ENCODE measurements around the gene PROX2. TPM values are rescaled to one million over a fixed set of nuclear protein-coding genes. Genes with fewer than 3 reads are reported as not detected.
A peak's percentile ranks its signal among the peaks of the same experiment; 100 is the strongest.

PROX2 gene
- total RNA-seq, 2 donors from 2014 or later, result not detected

- intact Hi-C loops (cut with DNase I), result no loop called here
- ATAC-seq (no peak), DNase-seq (no peak)
Measured at GRCh38 chr14:74888164-74889158, 12.5 kb upstream of the PROX2 start.

- ATAC-seq (peak in 1 of 2 donors; percentile 6), DNase-seq (no peak)
- intact Hi-C loops (cut with DNase I), result no loop called here
Measured at GRCh38 chr14:74886001-74886400, 10.1 kb upstream of the PROX2 start.

- peak; percentile 65 for DNase-seq
- ATAC-seq, result peak; percentile 53 to 73
- intact Hi-C loops (cut with DNase I), result no loop called here
Measured at GRCh38 chr14:74882103-74882920, 6.4 kb upstream of the PROX2 start.

- ATAC-seq (peak; percentile 99), DNase-seq (peak; percentile 90)
- intact Hi-C loops (cut with DNase I), result no loop called here
Measured at GRCh38 chr14:74881431-74882102, 5.6 kb upstream of the PROX2 start, which contains the start of gene DLST. DLST (plus strand) TSS chr14:74881916; CDS start chr14:74881954, 38 bp downstream.

DNA sequence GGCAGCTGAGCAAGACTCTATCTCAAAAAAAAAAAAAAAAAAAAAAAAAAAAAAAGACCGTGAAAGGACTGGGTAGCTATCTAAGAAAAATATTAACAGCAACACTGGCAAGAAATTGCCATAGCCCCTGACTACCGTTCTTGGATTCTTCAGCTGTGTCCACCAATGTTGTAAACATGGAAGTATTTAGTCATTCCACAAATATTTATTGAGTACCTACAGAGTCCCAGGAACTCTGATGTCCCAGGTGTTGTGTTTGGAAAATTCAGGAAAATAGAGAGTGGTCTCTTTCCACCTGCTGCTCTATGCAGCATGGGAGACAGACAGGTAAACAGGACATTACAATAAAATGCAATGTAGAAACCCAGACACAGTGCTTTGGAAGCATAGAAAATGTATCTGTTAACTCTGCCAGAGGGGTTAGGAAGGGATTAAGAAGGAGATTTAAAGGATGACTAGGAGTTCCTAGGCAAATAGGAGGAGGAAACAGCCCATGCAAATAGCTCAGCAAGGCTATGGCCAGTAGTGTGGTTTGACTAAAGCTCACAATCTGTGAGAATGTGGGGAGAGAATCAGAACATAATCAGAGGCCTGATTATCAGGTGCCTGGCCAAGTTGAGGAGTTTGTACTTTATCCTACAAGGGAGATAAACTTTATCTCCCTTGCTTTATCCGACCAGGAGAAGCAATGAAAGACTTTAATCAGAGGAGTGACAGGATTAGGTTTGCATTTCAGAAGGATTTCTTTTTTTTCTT is 3.7 kb upstream of the PROX2 start:
- no peak for DNase-seq
- no peak for ATAC-seq
- intact Hi-C loops (cut with DNase I), result no loop called here

GRCh38 chr14:74875204-74875603 is 741 bp downstream of the PROX2 start:
- intact Hi-C loops (cut with DNase I), result no loop called here
- no peak for ATAC-seq

DNA sequence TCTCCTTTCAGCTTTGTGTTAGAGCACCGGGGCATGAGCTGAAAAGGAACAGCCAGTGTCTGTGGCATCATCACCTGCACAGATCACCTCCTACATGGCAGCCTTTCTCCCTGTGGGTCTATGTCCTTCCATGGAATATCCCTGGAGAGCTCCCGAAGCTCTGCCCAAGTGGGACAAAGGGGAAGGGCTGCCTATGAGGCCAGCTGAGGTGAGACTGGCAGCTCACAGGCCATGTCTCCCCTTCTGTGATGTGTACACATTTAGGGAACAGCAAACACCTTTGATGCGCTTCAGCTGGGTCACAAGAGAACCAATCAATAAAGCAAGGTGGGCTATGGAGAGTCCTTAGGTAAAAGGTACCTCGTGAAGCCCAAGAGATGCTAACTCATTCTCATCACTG is 4.1 kb downstream of the PROX2 start:
- intact Hi-C loops (cut with DNase I), result no loop called here
- no peak for ATAC-seq
- DNase-seq, result no peak

More at GRCh38 chr14:74875204-74875603, 741 bp downstream of the PROX2 start:
- DNase-seq, result no peak

DNA sequence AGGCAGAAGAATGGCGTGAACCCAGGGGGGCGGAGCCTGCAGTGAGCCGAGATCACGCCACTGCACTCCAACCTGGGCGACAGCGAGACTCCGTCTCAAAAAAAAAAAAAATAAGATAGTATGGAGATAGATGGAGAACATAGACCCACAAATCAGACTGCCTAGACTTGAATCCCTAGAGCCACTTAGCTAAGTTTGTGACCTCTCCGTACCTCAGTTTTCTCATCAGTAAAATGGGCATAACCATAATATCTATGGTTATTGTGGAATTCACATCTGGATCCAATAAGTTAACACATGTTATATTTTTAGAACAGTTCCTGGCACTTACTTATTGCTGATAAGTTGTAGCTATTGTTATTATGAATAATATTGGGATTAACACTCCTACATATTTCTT is 7.2 kb downstream of the PROX2 start:
- intact Hi-C loops (cut with DNase I), result no loop called here

GRCh38 chr14:74867673-74868072 is 8.3 kb downstream of the PROX2 start:
- intact Hi-C loops (cut with DNase I), result no loop called here
- peak; percentile 69 to 73 for ATAC-seq
- DNase-seq, result peak; percentile 77

More for the DNA sequence above, 7.2 kb downstream of the PROX2 start:
- DNase-seq, result no peak
- ATAC-seq, result no peak

- ATAC-seq, result no peak
- intact Hi-C loops (cut with DNase I), result no loop called here
Measured at GRCh38 chr14:74866708-74867389, 9.1 kb downstream of the PROX2 start.

DNA sequence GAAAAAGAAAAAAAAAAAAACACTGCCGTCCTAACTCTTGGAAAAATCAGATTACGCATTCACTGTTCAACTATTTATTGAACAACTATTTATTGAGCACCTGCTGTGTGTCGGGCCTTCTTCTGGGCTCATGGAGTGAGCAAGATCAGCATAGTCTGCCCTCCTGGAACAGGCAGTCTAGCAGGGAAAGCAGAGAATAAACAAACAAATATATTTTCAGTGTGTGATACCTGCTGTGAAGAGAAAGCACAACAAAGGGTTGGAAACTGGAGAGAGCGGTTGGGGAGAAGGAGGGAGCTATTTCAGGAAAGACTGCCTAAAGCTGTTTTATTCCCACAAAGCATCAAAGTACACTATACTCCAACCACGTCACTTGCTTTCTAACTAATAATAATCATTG is 10.8 kb downstream of the PROX2 start:
- intact Hi-C loops (cut with DNase I), result no loop called here

More at GRCh38 chr14:74866708-74867389, 9.1 kb downstream of the PROX2 start:
- DNase-seq, result no peak

GRCh38 chr14:74864198-74864597 is 11.7 kb downstream of the PROX2 start:
- no peak for DNase-seq
- intact Hi-C loops (cut with DNase I), result loop anchor here in 1 of 2 donors (5.0 kb wide), 2 partner anchors 43 to 223 kb away; no protein-coding TSS in a partner anchor
- no peak for ATAC-seq

More for the DNA sequence above, 10.8 kb downstream of the PROX2 start:
- DNase-seq, result no peak
- ATAC-seq, result no peak

GRCh38 chr14:74863274-74863673 is 12.7 kb downstream of the PROX2 start:
- intact Hi-C loops (cut with DNase I), result loop anchor here in 1 of 2 donors (5.0 kb wide), 2 partner anchors 44 to 224 kb away; no protein-coding TSS in a partner anchor

DNA sequence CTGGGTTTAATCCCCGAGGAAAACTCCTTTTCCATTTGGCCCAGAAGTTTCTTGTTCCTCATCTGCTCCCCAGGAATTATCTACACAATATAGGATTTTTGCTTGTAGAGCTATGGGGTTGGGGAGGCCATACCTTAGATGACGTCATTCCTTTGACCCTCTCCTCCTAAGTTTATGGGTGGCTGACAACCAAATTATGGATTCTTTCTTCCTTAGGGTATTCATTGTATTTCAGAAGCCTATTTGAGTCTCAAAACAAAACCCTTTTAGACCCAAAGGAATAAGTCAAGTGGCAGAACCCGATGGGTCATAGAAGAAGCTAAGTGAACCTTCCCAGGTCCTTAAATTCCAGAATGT is 14.2 kb downstream of the PROX2 start:
- ATAC-seq (no peak), DNase-seq (no peak)
- intact Hi-C loops (cut with DNase I), result loop anchor here in 1 of 2 donors (5.0 kb wide), 2 partner anchors 46 to 226 kb away; no protein-coding TSS in a partner anchor

More at GRCh38 chr14:74863274-74863673, 12.7 kb downstream of the PROX2 start:
- DNase-seq (no peak), ATAC-seq (peak in 1 of 2 donors; percentile 20)

DNA sequence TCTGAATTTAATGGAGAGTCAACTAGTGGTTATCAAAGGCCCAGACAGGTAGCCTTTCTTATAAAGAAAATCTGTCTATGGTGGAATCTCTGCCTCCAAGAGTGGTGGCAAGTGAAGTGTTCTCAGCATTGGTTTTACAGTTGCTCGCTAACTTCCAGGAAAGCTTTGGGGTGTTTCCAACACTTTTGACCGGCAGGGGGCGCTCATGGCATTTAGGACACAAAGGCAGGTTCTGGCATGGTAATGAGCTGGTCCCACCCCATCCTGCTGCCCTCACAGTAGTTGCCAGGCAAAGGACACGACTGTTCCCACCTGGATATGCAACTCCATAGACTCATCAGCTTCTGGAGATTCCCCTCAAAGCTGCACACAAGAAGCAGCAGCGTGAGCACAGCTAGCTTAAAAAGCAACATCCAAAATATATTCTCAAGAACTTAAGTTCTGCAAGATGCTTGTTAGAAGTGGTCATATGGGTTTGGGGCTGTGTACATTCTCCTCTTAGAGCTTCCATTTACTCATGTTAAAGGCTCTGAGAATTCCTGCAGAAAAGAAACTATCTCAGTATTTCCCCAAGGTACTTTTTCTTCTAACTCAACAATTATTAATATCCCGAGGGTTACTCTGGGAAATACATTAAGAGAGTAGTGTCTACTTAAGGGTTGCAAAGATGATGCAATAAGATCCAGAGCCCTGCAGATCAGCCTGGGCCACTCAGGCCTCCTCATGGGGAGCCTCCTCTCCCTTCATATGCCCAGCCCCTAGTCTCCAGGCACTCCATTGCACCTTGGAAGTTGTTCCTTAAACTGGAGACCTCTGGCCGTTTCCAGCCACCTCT is 14.8 kb downstream of the PROX2 start:
- intact Hi-C loops (cut with DNase I), result loop anchor here in 1 of 2 donors (5.0 kb wide), 2 partner anchors 46 to 226 kb away; no protein-coding TSS in a partner anchor
- DNase-seq (peak; percentile 93), ATAC-seq (peak; percentile 81 to 82)

- DNase-seq (no peak), ATAC-seq (no peak)
- intact Hi-C loops (cut with DNase I), result loop anchor here in 1 of 2 donors (5.0 kb wide), 2 partner anchors 47 to 227 kb away; no protein-coding TSS in a partner anchor
Measured at GRCh38 chr14:74859757-74860552, 16.0 kb downstream of the PROX2 start.
